ENCODE results near the gene MAGI2.

The MAGI2 gene

GRCh38 chr7:79453558-79454360 lies at the start of gene MAGI2:
Gene MAGI2, minus strand, starts transcription at chr7:79453667. Its CDS starts 347 bp downstream, at chr7:79453320.
- no peak for DNase-seq

GRCh38 chr7:79502151-79502550 lies 48.7 kb upstream of the MAGI2 start:
- no peak for DNase-seq

GRCh38 chr7:79500759-79501158 lies 47.3 kb upstream of the MAGI2 start:
- no peak for DNase-seq

GRCh38 chr7:79497728-79498127 lies 44.3 kb upstream of the MAGI2 start:
- DNase-seq = no peak

- no peak for DNase-seq
Measured at GRCh38 chr7:79495544-79496272, 42.2 kb upstream of the MAGI2 start.

- DNase-seq = no peak
Measured at GRCh38 chr7:79494046-79494445, 40.6 kb upstream of the MAGI2 start.

- no peak for DNase-seq
Measured at GRCh38 chr7:79489371-79489770, 35.9 kb upstream of the MAGI2 start.

- no peak for DNase-seq
Measured at GRCh38 chr7:79478386-79478785, 24.9 kb upstream of the MAGI2 start.

GRCh38 chr7:79475455-79475854 lies 22.0 kb upstream of the MAGI2 start:
- DNase-seq = no peak

- no peak for DNase-seq
Measured at GRCh38 chr7:79471699-79472098, 18.2 kb upstream of the MAGI2 start.

GRCh38 chr7:79471283-79471682 lies 17.8 kb upstream of the MAGI2 start:
- no peak for DNase-seq

GRCh38 chr7:79465551-79465950 lies 12.1 kb upstream of the MAGI2 start:
- no peak for DNase-seq

GRCh38 chr7:79464051-79464450 lies 10.6 kb upstream of the MAGI2 start:
- no peak for DNase-seq

- no peak for DNase-seq
Measured at GRCh38 chr7:79462390-79462789, 8.9 kb upstream of the MAGI2 start.

GRCh38 chr7:79461660-79462059 lies 8.2 kb upstream of the MAGI2 start:
- no peak for DNase-seq

GRCh38 chr7:79459381-79459780 lies 5.9 kb upstream of the MAGI2 start:
- DNase-seq = no peak

GRCh38 chr7:79458796-79459195 lies 5.3 kb upstream of the MAGI2 start:
- no peak for DNase-seq

GRCh38 chr7:79455173-79455790 lies 1.8 kb upstream of the MAGI2 start:
- no peak for DNase-seq

GRCh38 chr7:79454361-79454960 lies 994 bp upstream of the MAGI2 start:
- no peak for DNase-seq

- DNase-seq = no peak
Measured at GRCh38 chr7:79453266-79453557, 255 bp downstream of the MAGI2 start.

GRCh38 chr7:79452495-79453265 lies 787 bp downstream of the MAGI2 start:
- DNase-seq = no peak

GRCh38 chr7:79452032-79452494 lies 1.4 kb downstream of the MAGI2 start:
- DNase-seq = no peak

GRCh38 chr7:79451580-79451979 lies 1.9 kb downstream of the MAGI2 start:
- no peak for DNase-seq

Data from stimulated activated CD4-positive, alpha-beta T cell treated with anti-CD3 and anti-CD28 coated beads, Interleukin-2, amount 100 ng/mL, for 48 hours (primary cell).